GM06990 (cell line): ENCODE measurements around the gene SMPD4.
"Not testable (repeated sequence)": the region's sequence is repeated elsewhere in the genome, so short reads cannot be mapped to it uniquely, and the experiment has no call there.

ENCODE experiments used
- DNase-seq: peaks from one replicate; pipeline ENCODE4 v3.0.0-alpha.2; 2011; ENCODE audit not compliant: insufficient read length; ENCODE audit errors: extremely low read depth
- H3K27me3 ChIP-seq: replicated peaks from 2 replicates; pipeline ENCODE4 v1.6.0; 2011; ENCODE audit warnings: low read length; ENCODE audit not compliant: control insufficient read depth, insufficient read depth
- H3K36me3 ChIP-seq: 2 replicates; pipeline ENCODE4 v1.5.1; 2011; ENCODE audit warnings: low read length; ENCODE audit not compliant: control insufficient read depth, insufficient read depth
- H3K4me3 ChIP-seq: replicated peaks from 2 replicates; pipeline ENCODE4 v1.5.1; 2011; ENCODE audit warnings: low read depth, mild to moderate bottlenecking, control low read depth, low read length
- TF ChIP-seq, protein P1 (sequence below): IDR thresholded peaks from 2 replicates; pipeline ENCODE4 v1.5.1; 2011; ENCODE audit warnings: low read length, control low read depth, mild to moderate bottlenecking, inconsistent platforms; ENCODE audit not compliant: insufficient read depth, poor library complexity, severe bottlenecking

The SMPD4 gene

DNA sequence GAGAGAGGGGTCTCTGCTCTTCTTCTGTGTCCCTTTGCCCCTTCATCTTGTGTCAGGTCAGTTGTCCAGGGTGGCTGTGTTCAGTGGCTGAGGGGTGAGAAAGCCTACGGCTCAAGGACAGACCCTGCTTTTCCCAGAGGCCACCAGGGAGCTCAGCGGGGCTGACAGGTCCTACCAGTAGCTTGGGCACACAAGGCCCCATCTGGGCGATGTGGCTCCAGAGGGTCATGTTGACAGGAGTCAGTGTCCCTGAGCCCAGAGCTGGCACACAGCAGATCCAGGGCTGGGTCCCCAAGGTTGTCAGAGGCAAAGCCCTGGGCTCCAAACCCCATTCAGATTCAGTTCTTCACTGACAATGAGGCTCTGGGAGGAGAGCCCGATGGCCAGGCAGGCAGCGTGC, 44.3 kb downstream of the SMPD4 start:
- H3K4me3 ChIP-seq, DNase-seq, H3K27me3 ChIP-seq, H3K36me3 ChIP-seq: not testable (repeated sequence)

DNA sequence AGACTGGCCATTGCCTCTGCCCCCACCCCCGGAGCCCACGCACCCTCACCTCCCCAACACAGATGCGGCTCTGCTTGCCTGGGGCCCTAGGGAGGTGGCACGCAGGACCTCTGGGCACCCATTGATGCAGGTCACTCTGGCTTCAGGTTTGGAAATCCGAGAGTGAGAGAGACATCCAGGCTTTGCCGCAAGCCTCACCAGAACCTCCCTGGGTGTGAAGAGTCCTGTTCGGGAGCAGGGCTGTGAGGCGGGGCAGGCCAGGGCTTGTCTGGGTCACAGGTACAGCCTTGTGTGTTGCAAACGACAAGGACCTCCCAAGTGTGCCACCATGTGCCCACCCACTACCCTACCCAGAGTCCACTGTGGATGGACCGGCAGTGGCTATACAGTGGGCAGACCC, 44.9 kb downstream of the SMPD4 start:
- DNase-seq, H3K27me3 ChIP-seq, H3K36me3 ChIP-seq, H3K4me3 ChIP-seq: not testable (repeated sequence)

DNA sequence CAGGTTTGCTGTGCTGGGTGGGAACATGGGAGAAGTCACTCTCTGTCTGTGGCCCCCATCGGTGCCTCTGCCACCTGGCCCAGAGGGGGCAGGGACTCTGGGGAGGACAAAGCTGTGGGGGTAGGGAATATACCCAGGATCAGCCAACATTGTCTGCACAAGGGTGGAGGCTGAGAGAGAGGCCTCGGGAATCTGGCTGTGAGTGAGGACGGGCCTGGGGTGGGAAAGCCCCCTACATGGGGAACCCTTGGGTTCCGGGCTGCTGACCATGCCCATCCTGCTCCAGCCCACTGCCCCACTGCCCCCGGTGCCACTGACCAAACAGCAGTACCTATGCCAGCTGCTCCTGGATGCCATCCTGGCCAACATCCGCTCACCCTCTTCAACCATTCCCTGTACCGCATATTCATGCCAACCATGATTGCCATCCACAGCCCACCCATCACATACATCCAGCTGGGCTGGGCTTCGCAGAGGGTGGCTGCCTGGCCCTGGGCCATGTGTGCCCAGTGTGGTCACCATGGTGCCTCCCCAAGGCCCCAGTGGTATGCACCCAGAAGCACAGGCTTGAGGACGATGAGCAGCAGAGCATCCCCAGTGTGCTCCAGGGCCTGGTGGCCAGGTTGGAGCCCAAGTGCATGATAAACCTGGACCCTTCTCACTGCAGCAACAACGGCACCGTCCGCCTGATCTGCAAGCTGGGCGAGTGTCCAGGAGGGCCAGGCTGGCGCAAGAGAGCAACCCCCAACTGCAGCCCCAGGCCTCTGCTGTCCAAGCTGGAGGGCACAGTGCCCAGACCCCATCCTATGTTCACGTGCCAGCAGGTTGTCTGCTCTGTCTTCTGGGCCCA, 45.5 kb downstream of the SMPD4 start:
- H3K27me3 ChIP-seq = no peaks in the 10 kb centered on the region
- no peak for DNase-seq
- no peaks in the 10 kb centered on the region for H3K36me3 ChIP-seq
- TF ChIP-seq, protein P1, sequence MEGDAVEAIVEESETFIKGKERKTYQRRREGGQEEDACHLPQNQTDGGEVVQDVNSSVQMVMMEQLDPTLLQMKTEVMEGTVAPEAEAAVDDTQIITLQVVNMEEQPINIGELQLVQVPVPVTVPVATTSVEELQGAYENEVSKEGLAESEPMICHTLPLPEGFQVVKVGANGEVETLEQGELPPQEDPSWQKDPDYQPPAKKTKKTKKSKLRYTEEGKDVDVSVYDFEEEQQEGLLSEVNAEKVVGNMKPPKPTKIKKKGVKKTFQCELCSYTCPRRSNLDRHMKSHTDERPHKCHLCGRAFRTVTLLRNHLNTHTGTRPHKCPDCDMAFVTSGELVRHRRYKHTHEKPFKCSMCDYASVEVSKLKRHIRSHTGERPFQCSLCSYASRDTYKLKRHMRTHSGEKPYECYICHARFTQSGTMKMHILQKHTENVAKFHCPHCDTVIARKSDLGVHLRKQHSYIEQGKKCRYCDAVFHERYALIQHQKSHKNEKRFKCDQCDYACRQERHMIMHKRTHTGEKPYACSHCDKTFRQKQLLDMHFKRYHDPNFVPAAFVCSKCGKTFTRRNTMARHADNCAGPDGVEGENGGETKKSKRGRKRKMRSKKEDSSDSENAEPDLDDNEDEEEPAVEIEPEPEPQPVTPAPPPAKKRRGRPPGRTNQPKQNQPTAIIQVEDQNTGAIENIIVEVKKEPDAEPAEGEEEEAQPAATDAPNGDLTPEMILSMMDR = no peak
- H3K4me3 ChIP-seq = no peak overlapping the region

DNA sequence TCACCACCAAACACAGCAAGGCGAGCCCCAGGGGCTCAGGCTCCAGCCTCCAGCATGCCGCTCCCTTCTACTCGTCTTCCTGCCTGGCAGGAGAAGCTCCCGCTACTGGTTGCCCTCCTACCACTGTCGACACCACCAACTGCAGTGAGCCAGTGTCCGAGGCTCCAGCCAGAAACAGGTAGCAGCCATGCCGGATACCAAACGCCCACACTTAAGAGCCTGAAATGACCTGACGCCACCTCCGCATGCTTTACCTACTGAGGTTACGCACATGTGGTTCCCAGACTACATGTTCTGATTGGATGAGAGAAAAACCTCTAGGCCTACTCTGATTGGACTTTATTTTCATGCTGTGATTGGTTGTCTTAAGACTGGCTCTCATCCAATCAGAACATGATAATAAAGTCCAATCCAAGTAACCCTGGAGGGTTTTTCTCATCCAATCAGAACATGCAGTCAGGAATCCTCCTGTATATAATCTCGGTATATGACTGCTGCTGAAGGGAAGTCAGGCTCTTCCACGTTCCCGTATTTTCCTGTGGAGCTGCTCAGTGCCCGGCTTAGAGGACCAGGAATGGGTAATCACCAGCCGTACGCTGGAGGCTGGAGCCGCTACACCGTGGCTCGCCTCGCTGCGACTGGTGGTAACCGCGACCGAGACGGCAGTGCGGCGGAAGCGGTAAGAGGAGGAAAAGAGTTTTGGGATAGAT, 52.1 kb downstream of the SMPD4 start, which contains the start of gene POTEF:
Gene POTEF, minus strand, starts transcription at position 103 of the 710 bp plus-strand sequence. CDS start 8,707 bp downstream, outside the sequence.
- H3K4me3 ChIP-seq, DNase-seq, H3K27me3 ChIP-seq, H3K36me3 ChIP-seq: not testable (repeated sequence)

DNA sequence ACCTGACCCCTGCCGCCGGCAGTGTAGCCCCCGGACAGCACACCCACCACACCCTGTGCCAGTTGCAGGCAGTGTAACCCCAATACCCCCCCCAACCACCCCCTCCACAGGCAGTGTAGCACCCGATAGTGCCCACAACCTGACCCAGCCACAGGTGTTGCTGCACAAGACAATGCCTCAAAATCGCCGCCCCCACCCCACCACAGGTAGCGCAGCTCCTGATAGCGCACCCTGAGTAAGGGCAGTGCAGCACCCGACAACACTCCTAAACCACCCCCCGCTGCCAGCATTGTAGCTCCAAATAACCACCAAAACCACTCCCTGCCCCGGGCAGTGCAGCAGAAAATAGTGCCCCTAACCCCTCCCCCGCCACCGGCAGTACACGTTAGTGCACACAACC, 52.9 kb downstream of the SMPD4 start:
- not testable (repeated sequence) for H3K36me3 ChIP-seq, DNase-seq, H3K4me3 ChIP-seq, H3K27me3 ChIP-seq

DNA sequence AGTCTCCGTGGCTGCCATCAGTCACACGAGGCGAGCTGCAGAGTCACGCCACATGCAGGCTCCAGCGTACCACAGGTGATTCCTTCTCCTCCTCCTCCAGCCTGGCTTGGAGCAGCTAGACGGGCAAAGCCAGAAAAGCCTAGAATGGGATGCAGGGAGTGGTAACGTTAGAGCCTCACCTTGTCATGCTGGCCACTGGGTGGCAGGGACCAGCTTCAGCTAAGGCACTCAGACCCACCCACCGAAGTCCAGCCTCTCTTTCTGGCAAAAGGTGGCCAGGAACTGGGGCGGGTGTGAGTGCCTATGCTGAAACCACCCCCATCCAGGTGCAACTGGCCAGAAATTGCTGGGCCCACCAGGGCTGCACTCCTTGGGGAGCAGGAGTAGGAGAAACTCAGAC, 53.7 kb downstream of the SMPD4 start:
- not testable (repeated sequence) for H3K27me3 ChIP-seq, H3K36me3 ChIP-seq, DNase-seq, H3K4me3 ChIP-seq

DNA sequence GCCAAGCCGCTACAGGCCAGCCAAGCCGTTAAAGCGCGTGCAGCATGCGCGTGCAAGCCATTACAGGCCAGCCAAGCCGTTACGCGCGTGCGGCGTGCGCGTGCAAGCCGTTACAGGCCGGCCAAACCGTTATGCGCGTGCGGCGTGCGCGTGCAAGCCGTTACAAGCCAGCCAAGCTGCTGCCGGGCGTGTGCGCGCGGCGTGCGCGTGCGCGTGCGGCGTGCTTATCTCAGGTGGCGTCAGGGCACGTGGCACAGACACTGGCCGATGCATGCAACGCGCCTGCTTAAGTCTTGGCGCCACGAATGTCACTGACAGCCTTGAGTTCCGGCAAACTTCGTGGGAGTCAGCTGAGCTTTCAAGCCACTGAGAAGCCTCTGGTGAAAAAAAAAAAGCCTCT, 60.5 kb downstream of the SMPD4 start:
- H3K36me3 ChIP-seq, DNase-seq, H3K4me3 ChIP-seq, H3K27me3 ChIP-seq: not testable (repeated sequence)

DNA sequence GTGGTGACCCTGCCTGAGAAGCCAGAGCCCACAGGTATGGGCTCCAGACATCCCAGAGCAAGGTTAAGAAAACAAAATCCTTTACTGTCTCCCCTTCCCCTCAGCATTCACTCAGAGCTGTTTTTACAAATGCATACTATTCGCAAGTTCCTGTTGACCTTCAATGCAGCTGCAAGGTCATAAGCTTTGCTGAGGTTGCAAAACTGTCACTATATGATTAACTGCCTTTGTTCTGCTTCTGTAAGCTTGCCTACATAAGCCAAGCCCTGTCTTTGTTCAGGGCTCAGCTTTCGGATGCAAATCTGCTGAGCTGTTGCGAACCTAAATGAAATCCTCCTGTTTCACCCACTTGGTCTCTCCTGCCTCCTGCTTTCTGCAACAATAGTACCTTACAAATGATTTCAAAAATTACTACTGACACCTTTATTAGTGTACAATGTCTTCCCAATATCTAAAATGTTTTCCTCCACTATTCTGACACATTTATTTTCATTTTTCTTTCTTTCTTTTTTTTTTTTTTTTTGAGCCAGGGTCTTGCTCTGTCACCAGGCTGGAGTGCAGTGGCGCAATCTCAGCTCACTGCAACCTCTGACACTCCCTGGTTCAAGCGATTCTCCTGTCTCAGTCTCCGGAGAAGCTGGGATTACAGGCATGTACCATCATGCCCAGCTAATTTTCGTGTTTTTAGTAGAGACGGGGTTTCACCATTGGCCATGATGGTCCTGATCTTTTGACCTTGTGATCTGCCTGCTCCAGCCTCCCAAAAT, 78.6 kb downstream of the SMPD4 start:
- not testable (repeated sequence) for H3K4me3 ChIP-seq, H3K27me3 ChIP-seq, H3K36me3 ChIP-seq, DNase-seq
